GM12864 (cell line): ENCODE measurements around the gene CD22.

Experiments used
- DNase-seq: peaks from one replicate; pipeline ENCODE4 v3.0.0-alpha.2; 2011; ENCODE audit warnings: low read depth
- H3K4me3 ChIP-seq: 2 replicates; pipeline ENCODE4 v1.5.1; 2011; ENCODE audit warnings: mild to moderate bottlenecking, low read depth, low read length, control low read depth
- TF ChIP-seq, protein P1 (sequence below): IDR thresholded peaks from 2 replicates; pipeline ENCODE4 v1.5.1; 2011; ENCODE audit warnings: low read depth, mild to moderate bottlenecking, moderate library complexity, low read length, control low read depth, inconsistent platforms; ENCODE audit errors: missing control alignments

Gene CD22

DNA sequence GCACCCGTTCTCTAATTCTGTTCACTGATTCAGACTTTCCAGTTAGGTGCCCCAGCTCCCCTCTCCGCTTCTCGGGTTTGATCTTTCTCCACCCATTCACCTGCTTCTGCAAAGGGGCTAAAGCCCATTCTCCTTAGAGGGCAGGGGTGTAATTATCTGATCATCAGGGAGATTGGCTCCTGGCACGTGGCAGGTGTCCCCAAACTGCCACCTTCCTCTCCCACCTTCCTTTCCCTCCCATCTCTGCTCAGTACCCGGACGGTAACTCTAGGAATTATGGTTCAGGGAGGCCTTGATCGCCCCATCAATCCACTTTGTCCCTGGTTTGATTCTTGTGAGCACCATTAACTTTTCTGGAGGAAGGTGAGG, 18.9 kb downstream of the CD22 start:
- no peak for DNase-seq
- TF ChIP-seq, protein P1, sequence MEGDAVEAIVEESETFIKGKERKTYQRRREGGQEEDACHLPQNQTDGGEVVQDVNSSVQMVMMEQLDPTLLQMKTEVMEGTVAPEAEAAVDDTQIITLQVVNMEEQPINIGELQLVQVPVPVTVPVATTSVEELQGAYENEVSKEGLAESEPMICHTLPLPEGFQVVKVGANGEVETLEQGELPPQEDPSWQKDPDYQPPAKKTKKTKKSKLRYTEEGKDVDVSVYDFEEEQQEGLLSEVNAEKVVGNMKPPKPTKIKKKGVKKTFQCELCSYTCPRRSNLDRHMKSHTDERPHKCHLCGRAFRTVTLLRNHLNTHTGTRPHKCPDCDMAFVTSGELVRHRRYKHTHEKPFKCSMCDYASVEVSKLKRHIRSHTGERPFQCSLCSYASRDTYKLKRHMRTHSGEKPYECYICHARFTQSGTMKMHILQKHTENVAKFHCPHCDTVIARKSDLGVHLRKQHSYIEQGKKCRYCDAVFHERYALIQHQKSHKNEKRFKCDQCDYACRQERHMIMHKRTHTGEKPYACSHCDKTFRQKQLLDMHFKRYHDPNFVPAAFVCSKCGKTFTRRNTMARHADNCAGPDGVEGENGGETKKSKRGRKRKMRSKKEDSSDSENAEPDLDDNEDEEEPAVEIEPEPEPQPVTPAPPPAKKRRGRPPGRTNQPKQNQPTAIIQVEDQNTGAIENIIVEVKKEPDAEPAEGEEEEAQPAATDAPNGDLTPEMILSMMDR, result no peak
- H3K4me3 ChIP-seq, result no peak overlapping the region

DNA sequence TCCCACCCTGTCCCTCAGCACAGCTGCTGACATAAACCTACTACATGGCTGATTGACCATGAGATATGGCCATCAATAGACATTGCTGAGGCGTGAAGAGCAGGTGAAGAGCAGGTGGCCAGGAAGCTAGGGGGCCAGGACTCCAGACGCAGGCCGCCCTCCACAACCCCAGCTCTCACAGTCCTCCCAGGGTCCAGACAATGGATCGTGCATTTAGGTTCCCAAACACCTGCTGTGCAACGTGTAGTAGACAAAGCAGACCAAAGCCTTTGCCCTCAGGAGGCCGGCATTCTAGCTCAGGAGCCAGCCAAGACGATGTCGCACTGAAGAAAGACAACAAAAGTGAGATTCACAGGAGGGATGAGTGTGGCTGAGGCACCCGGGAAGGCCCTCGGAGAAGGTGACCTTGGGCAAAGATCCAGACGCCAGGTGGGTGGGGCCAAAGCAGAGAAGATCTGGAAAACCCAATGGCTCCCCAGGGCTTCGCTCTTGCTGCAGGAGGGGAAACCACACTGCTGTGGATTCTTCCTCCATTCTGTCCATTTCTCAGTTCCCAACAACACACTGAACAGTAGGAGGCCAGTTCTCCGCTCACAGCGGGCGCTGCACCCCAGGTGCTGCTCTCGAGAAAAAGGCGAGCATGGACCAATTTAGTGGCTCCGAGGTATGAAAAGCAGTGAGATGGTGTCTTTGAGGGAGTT, 20.1 kb downstream of the CD22 start:
- H3K4me3 ChIP-seq, result no peak overlapping the region
- TF ChIP-seq, protein P1, result no peak
- DNase-seq, result no peak

DNA sequence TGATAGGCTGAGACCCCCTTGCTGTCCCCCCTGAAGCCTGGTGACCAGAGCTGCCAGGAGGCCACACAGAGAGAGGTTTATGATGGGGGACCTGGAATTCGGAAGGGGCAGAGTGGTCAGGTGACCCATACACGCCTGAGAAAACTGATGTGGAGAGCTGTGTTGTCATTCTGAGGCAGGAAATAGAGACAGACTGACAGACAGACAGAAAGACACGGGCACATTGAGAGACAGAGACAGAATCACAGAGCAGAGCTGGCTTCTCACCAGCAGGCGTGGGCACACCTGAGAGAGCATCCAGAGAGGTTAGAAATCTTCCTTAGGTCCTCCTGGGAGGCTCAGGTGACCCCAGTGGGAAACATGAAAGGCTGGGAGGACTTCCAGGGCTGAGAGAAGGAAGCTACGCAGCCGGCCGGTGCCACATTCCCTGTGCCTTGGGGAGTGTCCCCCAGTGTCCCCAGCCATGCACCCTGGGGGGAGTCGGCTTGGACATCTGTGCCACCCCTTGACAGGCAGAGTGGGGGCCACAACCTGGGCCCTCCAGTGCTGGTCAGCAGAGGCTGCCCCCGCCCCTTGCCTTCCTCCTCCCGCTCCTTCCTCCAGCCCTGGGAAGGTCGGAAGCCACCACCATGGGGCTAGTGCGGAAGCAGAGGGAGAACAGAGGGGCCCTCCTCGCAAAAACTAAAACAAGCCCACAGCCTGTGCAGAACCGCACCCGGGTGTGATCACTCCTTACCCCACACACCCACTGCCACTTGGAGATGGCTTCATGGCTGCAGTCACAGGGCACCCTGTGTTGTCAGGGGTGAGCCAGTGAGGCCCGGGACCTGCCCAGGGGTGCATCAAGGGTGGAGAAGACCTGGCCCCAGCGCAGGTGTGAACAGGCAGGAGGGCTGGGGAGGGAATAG, 20.9 kb downstream of the CD22 start:
- H3K4me3 ChIP-seq, result no peak overlapping the region
- DNase-seq, result no peak
- TF ChIP-seq, protein P1, result no peak

DNA sequence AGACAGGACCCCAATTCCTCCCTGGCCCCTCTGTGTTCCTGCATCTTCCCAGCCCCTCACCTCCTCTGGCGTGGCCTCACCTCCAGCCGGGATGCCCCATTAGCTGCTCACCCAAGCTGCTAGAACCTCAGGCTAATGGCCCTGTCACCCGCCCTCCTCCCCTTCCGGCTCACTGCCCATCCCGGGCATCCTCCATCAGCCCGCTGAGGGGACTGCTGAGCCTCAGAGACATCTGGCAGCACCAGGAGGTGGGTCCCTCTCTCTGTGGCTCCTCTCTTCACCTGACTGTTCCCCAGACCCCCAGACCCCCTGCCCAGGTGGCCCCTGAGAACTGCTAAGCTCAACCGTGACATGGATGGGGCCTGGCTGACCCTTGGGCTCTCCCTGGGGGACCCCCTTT, 21.6 kb downstream of the CD22 start:
- TF ChIP-seq, protein P1, result no peak
- no peak overlapping the region for H3K4me3 ChIP-seq
- no peak for DNase-seq

DNA sequence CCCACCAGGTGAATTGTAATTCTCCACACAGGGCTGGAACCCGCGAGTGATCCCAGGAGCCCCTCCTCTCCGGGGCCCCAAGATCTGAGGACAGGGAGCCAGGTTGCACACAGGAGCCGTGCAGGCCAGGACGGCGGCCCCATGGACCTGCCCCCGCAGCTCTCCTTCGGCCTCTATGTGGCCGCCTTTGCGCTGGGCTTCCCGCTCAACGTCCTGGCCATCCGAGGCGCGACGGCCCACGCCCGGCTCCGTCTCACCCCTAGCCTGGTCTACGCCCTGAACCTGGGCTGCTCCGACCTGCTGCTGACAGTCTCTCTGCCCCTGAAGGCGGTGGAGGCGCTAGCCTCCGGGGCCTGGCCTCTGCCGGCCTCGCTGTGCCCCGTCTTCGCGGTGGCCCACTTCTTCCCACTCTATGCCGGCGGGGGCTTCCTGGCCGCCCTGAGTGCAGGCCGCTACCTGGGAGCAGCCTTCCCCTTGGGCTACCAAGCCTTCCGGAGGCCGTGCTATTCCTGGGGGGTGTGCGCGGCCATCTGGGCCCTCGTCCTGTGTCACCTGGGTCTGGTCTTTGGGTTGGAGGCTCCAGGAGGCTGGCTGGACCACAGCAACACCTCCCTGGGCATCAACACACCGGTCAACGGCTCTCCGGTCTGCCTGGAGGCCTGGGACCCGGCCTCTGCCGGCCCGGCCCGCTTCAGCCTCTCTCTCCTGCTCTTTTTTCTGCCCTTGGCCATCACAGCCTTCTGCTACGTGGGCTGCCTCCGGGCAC, 22.6 kb downstream of the CD22 start:
- no peak overlapping the region for H3K4me3 ChIP-seq
- TF ChIP-seq, protein P1, result no peak
- DNase-seq, result no peak

DNA sequence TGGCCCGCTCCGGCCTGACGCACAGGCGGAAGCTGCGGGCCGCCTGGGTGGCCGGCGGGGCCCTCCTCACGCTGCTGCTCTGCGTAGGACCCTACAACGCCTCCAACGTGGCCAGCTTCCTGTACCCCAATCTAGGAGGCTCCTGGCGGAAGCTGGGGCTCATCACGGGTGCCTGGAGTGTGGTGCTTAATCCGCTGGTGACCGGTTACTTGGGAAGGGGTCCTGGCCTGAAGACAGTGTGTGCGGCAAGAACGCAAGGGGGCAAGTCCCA, 23.1 kb downstream of the CD22 start:
- TF ChIP-seq, protein P1, result no peak
- DNase-seq, result no peak
- no peak overlapping the region for H3K4me3 ChIP-seq
